Measurements from ENCODE around the gene NEU1.

The NEU1 gene

GRCh38 chr6:31837369-31838113 lies 25.1 kb downstream of the NEU1 start:
- H3K36me3 ChIP-seq = peaks cover 76% of the 10 kb centered on the region
- no peak for TF ChIP-seq CTCF (IDR thresholded peaks at IDR 0.05; ENCODE audit: low read depth, low read length)
- H3K27ac ChIP-seq = no peak overlapping the region
- H3K9me3 ChIP-seq (ENCODE audit: severe bottlenecking) = peaks cover 2% of the 10 kb centered on the region
- H3K4me3 ChIP-seq (ENCODE audit: low read depth, low read length) = peak overlapping the region; percentile 2; the same call in 1 of the 2 replicates
- no peaks in the 10 kb centered on the region for H3K27me3 ChIP-seq (ENCODE audit: insufficient read depth, low read depth, severe bottlenecking)
- DNase-seq = no peak

GRCh38 chr6:31836474-31837368 lies 25.9 kb downstream of the NEU1 start:
- H3K27me3 ChIP-seq (ENCODE audit: insufficient read depth, low read depth, severe bottlenecking) = no peaks in the 10 kb centered on the region
- H3K27ac ChIP-seq = peak overlapping the region; percentile 98
- peaks cover 69% of the 10 kb centered on the region for H3K36me3 ChIP-seq

GRCh38 chr6:31836047-31836473 lies 26.6 kb downstream of the NEU1 start:
- Histone ChIP-seq H3K27ac (peak overlapping the region; percentile 98), H3K27me3 (ENCODE audit: insufficient read depth, low read depth, severe bottlenecking) (no peaks in the 10 kb centered on the region), H3K36me3 (peaks cover 62% of the 10 kb centered on the region), H3K9me3 (ENCODE audit: severe bottlenecking) (peaks cover 2% of the 10 kb centered on the region), H3K4me3 (ENCODE audit: low read depth, low read length) (peak overlapping the region; percentile 93)
- TF ChIP-seq CTCF (IDR thresholded peaks at IDR 0.05; ENCODE audit: low read depth, low read length) = no peak
- DNase-seq = no peak

More at GRCh38 chr6:31836474-31837368, 25.9 kb downstream of the NEU1 start:
- TF ChIP-seq CTCF (IDR thresholded peaks at IDR 0.05; ENCODE audit: low read depth, low read length) = no peak
- no peak for DNase-seq
- Histone ChIP-seq H3K4me3 (ENCODE audit: low read depth, low read length) (peak overlapping the region; percentile 93), H3K9me3 (ENCODE audit: severe bottlenecking) (peaks cover 2% of the 10 kb centered on the region)

GRCh38 chr6:31834367-31835250 lies 28.0 kb downstream of the NEU1 start:
- Histone ChIP-seq H3K4me3 (ENCODE audit: low read depth, low read length) (peak overlapping the region; percentile 93), H3K9me3 (ENCODE audit: severe bottlenecking) (peaks cover 2% of the 10 kb centered on the region), H3K36me3 (peaks cover 48% of the 10 kb centered on the region), H3K27me3 (ENCODE audit: insufficient read depth, low read depth, severe bottlenecking) (no peaks in the 10 kb centered on the region), H3K27ac (peak overlapping the region; percentile 98)
- TF ChIP-seq CTCF (IDR thresholded peaks at IDR 0.05; ENCODE audit: low read depth, low read length) = no peak
- DNase-seq = peak; percentile 98
